HepG2 (cell line): ENCODE measurements around the gene ZNF394. TPM values are rescaled to one million over a fixed set of nuclear protein-coding genes. Genes with fewer than 3 reads are reported as not detected.

ENCODE experiments used
- AKNA ChIP-seq: sonication (generic); formaldehyde crosslinking; IDR thresholded peaks from 2 replicates; pipeline ENCODE4 v1.4.0; 2020; ENCODE audit warnings: missing genetic modification reagents, borderline replicate concordance
- KAT8 ChIP-seq: IDR thresholded peaks from 2 replicates; pipeline ENCODE4 v1.6.1; 2016; ENCODE audit warnings: missing genetic modification reagents, missing compliant biosample characterization
- NPAS2 ChIP-seq: sonication (generic); formaldehyde crosslinking; IDR thresholded peaks from 2 replicates; pipeline ENCODE4 v1.8.0; 2022; ENCODE audit warnings: mild to moderate bottlenecking, missing genetic modification reagents, borderline replicate concordance
- RNF2 ChIP-seq: fragments of 450-650 bp; conservative IDR thresholded peaks from 2 replicates; pipeline ENCODE4 v1.6.1; 2016; ENCODE audit warnings: low read depth
- SIX1 ChIP-seq: sonication (generic); formaldehyde crosslinking; IDR thresholded peaks from 2 replicates; pipeline ENCODE4 v1.4.0; 2020; ENCODE audit warnings: missing genetic modification reagents, borderline replicate concordance
- SP140L ChIP-seq: sonication (generic); formaldehyde crosslinking; IDR thresholded peaks from 2 replicates; pipeline ENCODE4 v1.4.0; 2020; ENCODE audit warnings: missing genetic modification reagents, borderline replicate concordance
- SP5 ChIP-seq: IDR thresholded peaks from 2 replicates; pipeline ENCODE4 v1.6.1; 2016; ENCODE audit warnings: low read depth, borderline replicate concordance
- YEATS4 ChIP-seq: sonication (generic); formaldehyde crosslinking; IDR thresholded peaks from 2 replicates; pipeline ENCODE4 v1.4.0; 2020; ENCODE audit warnings: missing genetic modification reagents, borderline replicate concordance
- ZC3H4 ChIP-seq: sonication (generic); formaldehyde crosslinking; IDR thresholded peaks from 2 replicates; pipeline ENCODE4 v1.4.0; 2020; ENCODE audit warnings: missing genetic modification reagents, borderline replicate concordance
- ZKSCAN1 ChIP-seq: fragments of 150-350 bp; IDR thresholded peaks from 2 replicates; pipeline ENCODE4 v1.6.1; 2014; ENCODE audit warnings: low read length
- ZKSCAN8 ChIP-seq: IDR thresholded peaks from 2 replicates; pipeline ENCODE4 v1.6.1; 2016; ENCODE audit warnings: borderline replicate concordance, missing genetic modification reagents, missing compliant biosample characterization
- ZMYM3 ChIP-seq: sonication (generic); formaldehyde crosslinking; IDR thresholded peaks from 2 replicates; pipeline ENCODE4 v1.5.1; 2020; ENCODE audit warnings: mild to moderate bottlenecking, missing genetic modification reagents
- ZNF609 ChIP-seq: sonication (generic); formaldehyde crosslinking; IDR thresholded peaks from 2 replicates; pipeline ENCODE4 v1.4.0; 2020; ENCODE audit warnings: mild to moderate bottlenecking, missing genetic modification reagents, borderline replicate concordance
- ZNF773 ChIP-seq: sonication (generic); formaldehyde crosslinking; IDR thresholded peaks from 2 replicates; pipeline ENCODE4 v1.4.0; 2020; ENCODE audit warnings: missing genetic modification reagents, borderline replicate concordance
- polyA plus RNA-seq, 8 experiments: library from polyadenylated mRNA; depleted of rRNA in 3 of 8; stranded (reverse) in 7 of 8; unstranded in 1 of 8; fragments of >200 nt; fragmentation: Illumina TruSeq in 4 of 8; extraction: Trizol in 4 of 8; gene quantifications; 2 replicates each; pipeline versions ENCODE4 v1.2.1 to v1.2.3, GENCODE V29; 2011 to 2016; ENCODE audit warnings: low read depth in 4 of 8, missing spikeins in 1 of 8, mixed read lengths in 1 of 8; ENCODE audit not compliant: insufficient read depth in 1 of 8
- total RNA-seq, 5 experiments: library from RNA; depleted of rRNA; stranded (reverse); fragments of >200 nt; fragmentation: Illumina TruSeq; extraction: Trizol; gene quantifications; 2 replicates each; pipeline ENCODE4 v1.2.3, GENCODE V29; 2016; ENCODE audit warnings: low read depth in 1 of 5

The ZNF394 gene
- total and polyA plus RNA-seq, 2 of the 13 experiments (the other 11 are each of a cell fraction or from before 2014, with no cell fraction given), result 7.8 to 19.6 TPM

DNA sequence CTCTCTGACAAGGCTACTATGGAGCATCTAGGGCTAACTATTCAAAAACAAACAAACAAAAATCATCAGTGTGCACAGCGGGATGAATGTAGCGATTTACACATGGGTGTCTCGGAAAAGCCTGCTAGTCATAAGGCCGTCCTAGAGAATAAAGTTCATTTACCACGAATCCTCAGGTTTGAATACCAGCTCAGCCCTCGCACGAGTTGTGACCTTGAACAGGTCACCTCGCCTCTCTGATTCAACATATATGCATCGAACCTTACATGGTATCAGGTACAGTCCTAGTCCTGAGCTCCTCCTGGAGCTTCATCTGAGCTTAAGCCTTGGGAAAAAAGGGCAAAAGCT is 34.7 kb downstream of the ZNF394 start (continued):
- TF ChIP-seq AKNA (CRISPR knock-in tag) (no peak), ZNF609 (CRISPR knock-in tag) (no peak), RNF2 (no peak), ZKSCAN1 (no peak), ZC3H4 (CRISPR knock-in tag) (no peak), SP140L (CRISPR knock-in tag) (0 out of 2 replicates have a peak, but pooled peaks have one; percentile 0), ZMYM3 (CRISPR knock-in tag) (no peak), ZNF773 (CRISPR knock-in tag) (no peak), YEATS4 (no peak), SP5 (CRISPR knock-in tag) (no peak), SIX1 (CRISPR knock-in tag) (no peak), ZKSCAN8 (CRISPR knock-in tag) (0 out of 2 replicates have a peak, but pooled peaks have one; percentile 12), KAT8 (CRISPR knock-in tag) (no peak), NPAS2 (CRISPR knock-in tag) (no peak)
